GM18511 (cell line): ENCODE results near the gene VWC2.

Source experiments
- ATAC-seq: cut with Tn5 transposase; IDR thresholded peaks from one replicate; pipeline ENCODE4 v1.9.1; 2021; ENCODE audit warnings: mild to moderate bottlenecking, moderate library complexity; ENCODE audit not compliant: unreplicated experiment

Gene VWC2

DNA sequence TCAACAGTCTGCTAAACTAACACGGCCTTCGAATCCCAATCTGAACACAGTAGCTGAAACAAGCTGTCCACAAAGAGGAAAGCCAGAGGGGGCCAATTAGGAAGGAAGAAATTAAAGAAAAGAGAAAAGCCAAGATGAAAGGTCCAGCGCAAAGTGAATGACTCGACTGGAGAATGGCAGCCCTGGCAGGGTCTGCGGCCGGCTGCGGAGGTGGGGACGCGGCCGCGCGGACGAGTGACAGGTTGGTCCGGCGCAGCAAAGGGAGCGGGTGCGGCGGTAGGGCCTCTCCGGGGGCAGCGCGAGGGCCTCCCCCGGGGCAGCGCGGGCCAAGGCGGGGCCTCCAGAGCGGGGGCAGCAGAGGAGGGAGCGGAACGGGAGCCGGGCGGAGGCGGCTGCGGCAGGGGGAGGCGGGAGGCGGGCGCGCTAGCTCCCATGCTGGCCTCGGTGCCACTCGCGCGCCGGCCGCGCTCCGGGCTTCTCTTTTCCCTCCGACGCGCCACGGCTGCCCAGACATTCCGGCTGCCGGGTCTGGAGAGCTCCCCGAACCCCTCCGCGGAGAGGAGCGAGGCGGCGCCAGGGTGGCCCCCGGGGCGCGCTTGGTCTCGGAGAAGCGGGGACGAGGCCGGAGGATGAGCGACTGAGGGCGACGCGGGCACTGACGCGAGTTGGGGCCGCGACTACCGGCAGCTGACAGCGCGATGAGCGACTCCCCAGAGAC is at the start of gene VWC2:
Gene VWC2 (plus strand): TSS at position 421 of the 718 bp plus-strand sequence. CDS start 1,798 bp downstream, outside the sequence.
- ATAC-seq, result no peak

GRCh38 chr7:49724071-49724470 is 49.4 kb upstream of the VWC2 start:
- ATAC-seq, result no peak

DNA sequence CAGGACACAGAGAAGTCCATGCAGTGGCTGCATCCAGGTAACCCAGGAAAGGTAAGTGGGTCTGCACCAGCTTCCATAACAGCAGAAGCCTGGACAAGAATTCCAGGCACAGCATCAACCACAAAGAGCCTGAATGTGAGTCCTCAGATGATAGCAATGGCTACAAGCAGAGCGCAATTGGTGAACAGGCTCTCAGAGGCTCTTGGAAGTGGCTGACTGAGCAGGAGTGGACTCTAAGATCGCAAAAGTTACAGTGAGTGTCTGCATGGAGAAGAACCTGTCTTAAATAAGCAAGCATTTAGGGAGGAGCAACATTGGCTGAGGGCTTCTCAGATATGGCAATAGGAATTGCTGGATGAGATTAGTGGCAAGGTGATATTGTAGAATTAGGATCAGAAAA is 41.6 kb upstream of the VWC2 start:
- ATAC-seq, result no peak

DNA sequence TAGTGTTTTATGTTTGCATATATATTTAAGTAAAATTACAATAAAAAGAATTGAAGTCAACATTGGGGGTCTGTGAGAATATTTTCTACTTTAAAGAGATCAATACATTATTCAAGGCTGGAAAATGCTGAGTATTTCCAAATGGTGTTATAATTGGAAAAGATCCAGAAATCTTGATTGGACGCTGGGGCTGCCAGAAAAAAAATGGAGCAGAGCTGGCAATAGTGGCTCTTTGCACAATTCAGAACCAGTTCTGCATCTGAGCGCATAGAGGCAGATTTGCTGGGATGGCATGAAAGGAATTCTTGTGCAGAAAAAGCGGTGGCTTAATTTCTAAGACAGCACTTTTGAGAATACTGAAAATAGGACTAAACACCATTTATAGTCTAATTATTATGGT is 10.8 kb upstream of the VWC2 start:
- ATAC-seq, result no peak

GRCh38 chr7:49763791-49764190 is 9.6 kb upstream of the VWC2 start:
- ATAC-seq, result no peak

DNA sequence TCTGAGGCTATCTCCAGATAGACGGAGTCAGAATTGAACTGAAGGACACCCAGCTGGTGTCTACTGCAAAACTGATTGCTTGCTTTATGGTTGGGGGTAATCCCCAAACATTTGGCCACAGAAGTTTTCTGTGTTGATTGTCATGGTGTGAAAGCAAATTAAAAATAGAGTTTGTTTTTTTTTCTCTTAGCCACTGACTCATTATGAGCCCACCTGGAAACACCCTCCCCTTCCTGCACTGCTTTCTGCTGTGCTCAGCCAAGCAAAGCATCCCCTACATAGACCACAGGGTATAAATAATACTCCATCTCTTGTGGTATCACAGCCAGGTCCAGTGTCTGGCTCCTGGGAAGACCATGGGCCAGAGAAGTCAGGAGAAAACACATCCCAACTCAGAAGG is 6.5 kb upstream of the VWC2 start:
- peak; percentile 89 for ATAC-seq

DNA sequence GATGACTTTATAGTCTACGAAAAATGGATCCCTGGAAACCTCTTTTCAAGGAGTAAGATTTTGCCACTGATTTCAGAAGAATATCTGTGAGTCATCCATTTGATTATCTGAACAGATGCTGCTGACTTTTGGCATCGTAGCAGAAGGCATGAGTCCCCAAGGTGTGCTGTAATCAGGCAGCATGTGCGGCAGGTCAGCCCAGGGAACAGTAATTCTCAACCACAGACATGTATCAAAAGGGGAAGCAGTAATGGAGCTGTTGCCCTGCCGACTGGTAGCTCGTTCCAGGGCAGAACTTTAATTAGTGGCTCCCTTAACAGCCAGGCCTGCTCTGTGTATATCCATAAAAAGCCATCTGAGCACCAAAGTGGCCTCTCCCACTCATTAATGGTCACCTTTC is 5.7 kb upstream of the VWC2 start:
- peak; percentile 40 for ATAC-seq

DNA sequence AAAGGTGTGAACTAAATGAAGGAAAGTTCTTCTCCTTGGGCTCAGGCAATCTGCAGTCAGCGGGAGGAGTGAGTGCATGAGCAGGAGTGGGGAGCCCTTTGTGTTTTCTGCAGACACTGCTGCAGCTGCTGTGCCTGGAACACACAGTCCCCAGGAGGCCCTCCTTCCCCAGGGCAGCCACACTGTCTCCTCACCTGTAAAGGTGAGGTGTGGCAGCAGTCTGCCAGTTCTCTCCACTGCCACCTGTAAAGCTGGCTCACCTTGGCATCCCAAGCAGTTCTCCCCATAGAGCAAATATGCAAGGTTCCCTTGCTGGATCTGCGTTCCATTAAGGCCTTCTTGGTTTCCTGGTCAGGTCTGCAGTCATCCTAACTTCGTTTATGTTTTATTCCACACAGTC is 5.2 kb upstream of the VWC2 start:
- ATAC-seq, result no peak

DNA sequence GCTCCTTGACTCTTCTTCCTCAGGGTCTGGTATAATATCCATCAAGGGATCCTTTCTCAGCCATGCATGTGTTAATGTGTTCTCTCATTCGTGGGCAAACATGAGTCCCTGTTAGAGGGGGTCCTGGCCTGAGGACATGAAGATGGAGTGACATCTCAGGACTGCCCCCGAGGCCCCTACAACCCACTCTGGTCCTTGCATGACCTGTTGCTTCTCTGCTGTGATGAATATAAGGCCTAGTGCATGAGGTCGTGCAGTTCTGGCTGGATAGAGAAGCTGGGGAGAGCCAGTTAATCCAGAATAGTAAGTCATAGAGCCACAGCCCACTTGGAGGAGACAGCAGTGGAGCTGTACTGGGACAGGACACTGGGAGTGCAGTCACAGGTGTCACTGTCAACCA is 4.6 kb upstream of the VWC2 start:
- ATAC-seq, result no peak

- no peak for ATAC-seq
These were observed 4.1 kb upstream of the VWC2 start for GRCh38 chr7:49769285-49769857.

GRCh38 chr7:49770838-49771237 is 2.6 kb upstream of the VWC2 start:
- no peak for ATAC-seq

- ATAC-seq, result peak; percentile 23
These were observed 1.8 kb upstream of the VWC2 start for GRCh38 chr7:49771427-49772176.

GRCh38 chr7:49772916-49773217 is 571 bp upstream of the VWC2 start:
- no peak for ATAC-seq

DNA sequence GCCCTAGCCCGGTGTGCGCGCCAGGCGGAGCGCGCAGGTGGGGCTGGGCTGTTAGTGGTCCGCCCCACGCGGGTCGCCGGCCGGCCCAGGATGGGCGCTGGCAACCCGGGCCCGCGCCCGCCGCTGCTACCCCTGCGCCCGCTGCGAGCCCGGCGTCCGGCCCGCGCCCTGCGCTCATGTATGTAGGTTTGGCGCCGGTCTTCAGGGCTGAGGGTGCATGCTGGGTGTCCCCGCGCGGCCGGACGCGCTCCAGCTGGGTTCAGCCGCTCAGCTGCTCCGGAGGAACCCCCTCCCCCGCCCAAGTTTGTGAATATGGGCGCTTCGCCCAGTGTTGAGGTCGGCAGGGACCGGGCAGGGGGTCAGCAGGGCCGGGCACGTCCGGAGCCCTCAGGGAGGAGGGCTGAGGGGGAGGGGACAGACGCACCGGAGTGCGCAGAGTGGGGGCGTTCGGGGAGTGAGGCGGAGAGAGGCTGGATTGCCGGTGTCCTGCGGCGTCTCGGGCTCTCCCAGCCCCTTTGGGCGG is 559 bp downstream of the VWC2 start:
- ATAC-seq, result no peak

GRCh38 chr7:49774459-49775064 is 1.1 kb downstream of the VWC2 start:
- ATAC-seq, result no peak

DNA sequence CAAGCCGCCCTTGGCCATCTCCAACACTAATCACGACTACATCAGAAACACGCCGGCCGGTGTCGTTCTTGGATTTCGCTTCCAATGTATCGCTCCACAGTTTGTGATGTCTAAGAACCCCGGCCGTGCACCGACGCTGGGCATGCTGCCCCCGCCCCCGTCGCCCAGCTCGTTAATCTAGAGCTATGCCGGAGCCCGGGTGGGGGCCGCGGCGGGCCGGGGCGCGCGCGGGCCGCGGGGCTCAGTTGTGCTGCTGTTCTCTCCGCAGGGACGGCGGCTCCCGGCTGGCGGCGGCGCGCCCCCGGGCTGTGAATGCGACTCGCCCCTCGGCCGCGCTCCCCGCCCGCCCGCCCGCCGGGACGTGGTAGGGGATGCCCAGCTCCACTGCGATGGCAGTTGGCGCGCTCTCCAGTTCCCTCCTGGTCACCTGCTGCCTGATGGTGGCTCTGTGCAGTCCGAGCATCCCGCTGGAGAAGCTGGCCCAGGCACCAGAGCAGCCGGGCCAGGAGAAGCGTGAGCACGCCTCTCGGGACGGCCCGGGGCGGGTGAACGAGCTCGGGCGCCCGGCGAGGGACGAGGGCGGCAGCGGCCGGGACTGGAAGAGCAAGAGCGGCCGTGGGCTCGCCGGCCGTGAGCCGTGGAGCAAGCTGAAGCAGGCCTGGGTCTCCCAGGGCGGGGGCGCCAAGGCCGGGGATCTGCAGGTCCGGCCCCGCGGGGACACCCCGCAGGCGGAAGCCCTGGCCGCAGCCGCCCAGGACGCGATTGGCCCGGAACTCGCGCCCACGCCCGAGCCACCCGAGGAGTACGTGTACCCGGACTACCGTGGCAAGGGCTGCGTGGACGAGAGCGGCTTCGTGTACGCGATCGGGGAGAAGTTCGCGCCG is 1.9 kb downstream of the VWC2 start:
- no peak for ATAC-seq

DNA sequence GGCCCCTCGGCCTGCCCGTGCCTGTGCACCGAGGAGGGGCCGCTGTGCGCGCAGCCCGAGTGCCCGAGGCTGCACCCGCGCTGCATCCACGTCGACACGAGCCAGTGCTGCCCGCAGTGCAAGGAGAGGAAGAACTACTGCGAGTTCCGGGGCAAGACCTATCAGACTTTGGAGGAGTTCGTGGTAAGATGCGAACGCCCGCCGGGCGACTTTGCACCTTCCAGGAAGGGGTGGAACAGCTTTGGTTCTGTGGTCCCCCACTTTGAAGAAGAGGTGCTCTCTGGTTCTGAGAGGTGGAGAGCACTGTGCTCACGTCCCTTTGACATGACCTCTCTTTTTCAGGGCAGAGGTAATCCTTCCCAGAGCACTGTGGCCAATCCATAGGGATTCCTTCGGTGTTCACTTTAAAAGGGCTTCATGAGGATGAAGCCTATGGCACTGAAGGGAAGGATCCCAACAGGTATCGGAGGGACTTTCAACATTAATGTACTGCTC is 2.6 kb downstream of the VWC2 start:
- no peak for ATAC-seq

DNA sequence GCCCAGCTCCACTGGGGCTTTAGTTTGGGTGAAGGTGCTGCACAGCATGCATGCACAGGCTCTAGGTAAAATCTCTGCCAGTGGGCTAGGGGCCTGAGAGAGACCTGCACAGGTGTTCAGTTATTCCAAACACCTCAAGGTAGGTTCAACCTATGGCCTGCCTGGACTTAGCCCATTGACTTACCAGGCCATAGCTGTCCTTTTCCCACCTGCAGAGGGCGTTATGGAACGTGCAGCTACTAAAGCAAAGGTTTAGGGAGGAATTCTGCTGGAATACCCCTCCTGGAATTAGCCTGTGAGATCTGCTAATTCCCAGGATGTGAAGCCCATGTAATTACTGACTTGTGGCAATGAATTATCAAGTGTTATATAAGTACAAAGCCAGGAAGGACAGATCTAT is 3.6 kb downstream of the VWC2 start:
- no peak for ATAC-seq

- peak; percentile 49 for ATAC-seq
These were observed 5.4 kb downstream of the VWC2 start for GRCh38 chr7:49778731-49779270.

- ATAC-seq, result no peak
These were observed 7.5 kb downstream of the VWC2 start for GRCh38 chr7:49780953-49781352.
